A172 (cell line): ENCODE results near the gene PARN. TPM values are rescaled to one million over a fixed set of nuclear protein-coding genes. Genes with fewer than 3 reads are reported as not detected.
"Not testable (repeated sequence)": the region's sequence is repeated elsewhere in the genome, so short reads cannot be mapped to it uniquely, and the experiment has no call there.

Source experiments
- DNase-seq: peaks from one replicate; pipeline ENCODE4 v3.0.0-alpha.2; 2015; ENCODE audit warnings: low spot score
- total RNA-seq: library from RNA; depleted of rRNA; stranded (reverse); fragments of >200 nt; shearing (Covaris generic); gene quantifications from 2 replicates; pipeline ENCODE4 v1.2.3, GENCODE V29; 2014

The PARN gene
- total RNA-seq, 1 experiment from 2014 or later: 86.6 TPM

- DNase-seq: not testable (repeated sequence)
Observed at GRCh38 chr16:14574698-14575415, 55.2 kb downstream of the PARN start.

- DNase-seq: no peak
Observed at GRCh38 chr16:14572535-14572934, 57.5 kb downstream of the PARN start.

GRCh38 chr16:14569213-14569612 lies 60.8 kb downstream of the PARN start:
- no peak for DNase-seq

GRCh38 chr16:14566599-14566998 lies 63.5 kb downstream of the PARN start:
- DNase-seq: no peak

- no peak for DNase-seq
Observed at GRCh38 chr16:14565688-14566025, 64.4 kb downstream of the PARN start.

GRCh38 chr16:14564861-14565687 lies 65.0 kb downstream of the PARN start:
- no peak for DNase-seq

GRCh38 chr16:14564323-14564722 lies 65.7 kb downstream of the PARN start:
- DNase-seq: no peak

GRCh38 chr16:14562691-14563491 lies 67.2 kb downstream of the PARN start:
- no peak for DNase-seq

- DNase-seq: no peak
Observed at GRCh38 chr16:14560523-14560922, 69.5 kb downstream of the PARN start.

GRCh38 chr16:14559809-14560241 lies 70.2 kb downstream of the PARN start:
- DNase-seq: no peak

GRCh38 chr16:14553447-14553846 lies 76.6 kb downstream of the PARN start:
- no peak for DNase-seq

- DNase-seq: no peak
Observed at GRCh38 chr16:14549789-14550153, 80.3 kb downstream of the PARN start.

GRCh38 chr16:14548933-14549788 lies 80.9 kb downstream of the PARN start:
- DNase-seq: no peak

- no peak for DNase-seq
Observed at GRCh38 chr16:14545346-14545884, 84.6 kb downstream of the PARN start.

- not testable (repeated sequence) for DNase-seq
Observed at GRCh38 chr16:14544846-14545245, 85.2 kb downstream of the PARN start.

- DNase-seq: no peak
Observed at GRCh38 chr16:14539631-14540030, 90.4 kb downstream of the PARN start.

- no peak for DNase-seq
Observed at GRCh38 chr16:14539156-14539555, 90.9 kb downstream of the PARN start.

GRCh38 chr16:14538604-14539003 lies 91.5 kb downstream of the PARN start:
- DNase-seq: no peak

GRCh38 chr16:14531613-14532012 lies 98.4 kb downstream of the PARN start:
- DNase-seq: no peak

GRCh38 chr16:14531101-14531500 lies 99.0 kb downstream of the PARN start:
- no peak for DNase-seq

- DNase-seq: no peak
Observed at GRCh38 chr16:14530046-14530445, 100.0 kb downstream of the PARN start.
